ENCODE measurements around the gene GDF10.

GRCh38 chr10:47336387-47337134, 36.6 kb downstream of the GDF10 start:
- TF ChIP-seq CTCF (IDR thresholded peaks at IDR 0.05) (no peak), POLR2AphosphoS5 (IDR thresholded peaks at IDR 0.05; ENCODE audit: insufficient read depth in 1 of 2, low read depth in 1 of 2) (no peak), POLR2A (IDR thresholded peaks at IDR 0.05) (no peak)

Measured in vagina (tissue), 2 donors.